Upper lobe of left lung (tissue), 6 donors: ENCODE measurements around the gene ING3. TPM values are rescaled to one million over a fixed set of nuclear protein-coding genes. Genes with fewer than 3 reads are reported as not detected.

ENCODE experiments used
- ATAC-seq, 2 donors: fragments of 200-7000 bp; cut with Tn5 transposase; one replicate each; pipeline ENCODE4 v1.9.1; 2022; ENCODE audit warnings: mild to moderate bottlenecking in 2 of 2, moderate library complexity in 2 of 2; ENCODE audit not compliant: low FRiP score in 2 of 2
- DNase-seq, 2 donors: peaks; one replicate each; pipeline ENCODE4 v3.0.0-alpha.2; 2019 to 2020
- H3K27ac ChIP-seq, 4 donors: fragments of 200-600 bp; sonication (generic); one replicate each; pipeline ENCODE4 v1.5.1; 2016 to 2019
- H3K27me3 ChIP-seq, 4 donors: fragments of 200-600 bp; sonication (generic); one replicate each; pipeline ENCODE4 v1.5.1; 2017 to 2019
- H3K36me3 ChIP-seq, 4 donors: fragments of 200-600 bp; sonication (generic); one replicate each; pipeline ENCODE4 v1.5.1; 2016 to 2019
- H3K4me1 ChIP-seq, 4 donors: fragments of 200-600 bp; sonication (generic); one replicate each; pipeline ENCODE4 v1.5.1; 2018 to 2019
- H3K4me3 ChIP-seq, 4 donors: fragments of 200-600 bp; sonication (generic); one replicate each; pipeline ENCODE4 v1.5.1; 2017 to 2019; ENCODE audit warnings: mild to moderate bottlenecking in 2 of 4, moderate library complexity in 1 of 4
- H3K9me3 ChIP-seq, 4 donors: fragments of 200-600 bp; sonication (generic); one replicate each; pipeline ENCODE4 v1.5.1; 2018 to 2019
- EP300 ChIP-seq, 4 donors: sonication (generic); formaldehyde crosslinking; IDR thresholded peaks; one replicate each; pipeline ENCODE4 v1.5.1; 2017; ENCODE audit warnings: antibody characterized with exemption in 4 of 4, control low read depth in 2 of 4
- POLR2A ChIP-seq, 4 donors: fragments of 450-650 bp; IDR thresholded peaks; one replicate each; pipeline ENCODE4 v1.5.1; 2016 to 2017; ENCODE audit warnings: antibody characterized with exemption in 4 of 4, mild to moderate bottlenecking in 2 of 4
- POLR2AphosphoS5 ChIP-seq, 2 donors: sonication (generic); formaldehyde crosslinking; IDR thresholded peaks; one replicate each; pipeline ENCODE4 v1.5.1; 2017; ENCODE audit warnings: antibody characterized with exemption in 2 of 2
- WGBS, 2 donors: methylation state at CpG; one replicate each; pipeline ENCODE4 v1.1.5; 2017 to 2018; 5-methylcytosine and 5-hydroxymethylcytosine counted together
- total RNA-seq, 6 donors: library from RNA; depleted of rRNA in 4 of 6; stranded (reverse); fragments of >200 nt in 4 of 6; gene quantifications; one replicate each; pipeline versions ENCODE4 v1.1.0 to v1.2.1, GENCODE V29; 2016 to 2021
- TF ChIP-seq, protein P1 (sequence below), 6 experiments: fragments of 450-650 bp in 4 of 6; fragments of 200-600 bp in 2 of 6; sonication (generic) in 2 of 6; IDR thresholded peaks; one replicate each; pipeline ENCODE4 v1.5.1; 2016 to 2019; ENCODE audit warnings: antibody characterized with exemption in 6 of 6
- donor health status: DM: no; HTN: no; CAD: no; lungs with moderate emphysema.
- donor health status: DM: no; HTN: yes; CAD: no; lungs with severe emphysema.

Gene ING3
- total RNA-seq, 6 donors from 2014 or later = 6.3 to 28.8 (median 15.3) TPM

DNA sequence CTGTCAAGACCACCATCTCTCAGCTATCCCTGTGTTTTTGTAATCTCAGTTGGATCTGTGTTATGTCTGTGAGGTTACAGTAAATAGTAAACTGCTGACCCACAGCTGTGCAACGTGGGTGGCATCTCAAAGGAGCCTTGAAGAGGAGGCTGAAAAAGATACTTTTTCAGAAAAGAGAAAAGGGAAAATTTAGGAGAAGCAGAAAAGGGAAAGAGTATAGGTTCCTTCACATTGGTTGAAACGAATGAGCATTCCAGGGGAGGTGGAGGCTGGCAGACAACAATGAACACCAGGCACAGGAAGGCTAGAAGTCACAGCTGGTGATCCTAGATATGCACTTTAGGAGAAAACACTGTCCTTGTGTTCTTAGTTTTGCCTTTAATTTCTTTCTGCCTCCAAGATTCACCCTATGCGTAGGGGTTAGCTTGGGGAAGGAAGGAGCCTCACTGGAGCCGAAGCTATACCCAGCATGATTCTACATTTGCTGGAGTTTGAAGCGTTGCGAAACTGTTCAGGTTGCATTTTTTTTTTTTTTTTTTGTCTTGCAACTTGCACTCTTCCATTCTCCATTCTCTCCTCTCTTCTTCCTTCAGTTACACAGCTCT is 56.2 kb downstream of the ING3 start:
- ATAC-seq (no peak), DNase-seq (no peak)
- no peak for TF ChIP-seq POLR2AphosphoS5 (IDR thresholded peaks at IDR 0.05)
- TF ChIP-seq EP300 (IDR thresholded peaks at IDR 0.05) = no peak
- no peak for TF ChIP-seq POLR2A (IDR thresholded peaks at IDR 0.05)
- TF ChIP-seq, protein P1, sequence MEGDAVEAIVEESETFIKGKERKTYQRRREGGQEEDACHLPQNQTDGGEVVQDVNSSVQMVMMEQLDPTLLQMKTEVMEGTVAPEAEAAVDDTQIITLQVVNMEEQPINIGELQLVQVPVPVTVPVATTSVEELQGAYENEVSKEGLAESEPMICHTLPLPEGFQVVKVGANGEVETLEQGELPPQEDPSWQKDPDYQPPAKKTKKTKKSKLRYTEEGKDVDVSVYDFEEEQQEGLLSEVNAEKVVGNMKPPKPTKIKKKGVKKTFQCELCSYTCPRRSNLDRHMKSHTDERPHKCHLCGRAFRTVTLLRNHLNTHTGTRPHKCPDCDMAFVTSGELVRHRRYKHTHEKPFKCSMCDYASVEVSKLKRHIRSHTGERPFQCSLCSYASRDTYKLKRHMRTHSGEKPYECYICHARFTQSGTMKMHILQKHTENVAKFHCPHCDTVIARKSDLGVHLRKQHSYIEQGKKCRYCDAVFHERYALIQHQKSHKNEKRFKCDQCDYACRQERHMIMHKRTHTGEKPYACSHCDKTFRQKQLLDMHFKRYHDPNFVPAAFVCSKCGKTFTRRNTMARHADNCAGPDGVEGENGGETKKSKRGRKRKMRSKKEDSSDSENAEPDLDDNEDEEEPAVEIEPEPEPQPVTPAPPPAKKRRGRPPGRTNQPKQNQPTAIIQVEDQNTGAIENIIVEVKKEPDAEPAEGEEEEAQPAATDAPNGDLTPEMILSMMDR (IDR thresholded peaks at IDR 0.05) = no peak
- Histone ChIP-seq H3K4me1 (peaks cover 0 to 13% (median 8%) of the 10 kb centered on the region in 4 donors), H3K36me3 (no peaks in the 10 kb centered on the region), H3K9me3 (no peaks in the 10 kb centered on the region), H3K27me3 (no peaks in the 10 kb centered on the region), H3K27ac (no peak overlapping the region), H3K4me3 (no peak overlapping the region)
- WGBS, 2 donors = 60 to 63% methylated on average over 6 of the region's 6 CpGs

DNA sequence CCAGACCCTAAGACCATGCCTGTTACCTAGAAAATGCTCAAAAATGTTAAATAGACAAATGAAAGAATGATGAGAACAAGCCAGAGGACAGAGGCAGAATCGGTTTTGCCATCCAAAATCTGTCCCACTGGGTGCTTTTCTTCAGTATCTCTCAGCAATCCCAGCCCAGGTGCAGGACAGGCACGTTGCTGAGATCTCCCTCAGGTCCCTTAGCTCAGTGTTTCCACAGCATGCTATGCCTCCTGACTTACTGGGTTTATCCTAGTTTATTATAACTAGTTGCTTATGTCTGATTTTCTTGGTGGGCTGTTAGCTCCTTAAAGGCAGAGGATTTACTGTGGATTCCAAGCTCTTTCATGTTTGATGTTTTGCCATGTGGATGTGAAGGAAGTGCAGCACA is 58.2 kb downstream of the ING3 start:
- DNase-seq = no peak
- H3K27ac ChIP-seq = no peak overlapping the region
- H3K9me3 ChIP-seq = no peaks in the 10 kb centered on the region
- H3K4me1 ChIP-seq = peaks cover 0 to 21% (median 8%) of the 10 kb centered on the region in 4 donors
- H3K36me3 ChIP-seq = no peaks in the 10 kb centered on the region
- ATAC-seq = no peak
- TF ChIP-seq, protein P1 (IDR thresholded peaks at IDR 0.05) = no peak
- TF ChIP-seq EP300 (IDR thresholded peaks at IDR 0.05) (no peak), POLR2A (IDR thresholded peaks at IDR 0.05) (no peak), POLR2AphosphoS5 (IDR thresholded peaks at IDR 0.05) (no peak)
- H3K4me3 ChIP-seq = no peak overlapping the region
- 80 to 93% methylated on average over 2 of the region's 2 CpGs for WGBS, 2 donors
- H3K27me3 ChIP-seq = no peaks in the 10 kb centered on the region

DNA sequence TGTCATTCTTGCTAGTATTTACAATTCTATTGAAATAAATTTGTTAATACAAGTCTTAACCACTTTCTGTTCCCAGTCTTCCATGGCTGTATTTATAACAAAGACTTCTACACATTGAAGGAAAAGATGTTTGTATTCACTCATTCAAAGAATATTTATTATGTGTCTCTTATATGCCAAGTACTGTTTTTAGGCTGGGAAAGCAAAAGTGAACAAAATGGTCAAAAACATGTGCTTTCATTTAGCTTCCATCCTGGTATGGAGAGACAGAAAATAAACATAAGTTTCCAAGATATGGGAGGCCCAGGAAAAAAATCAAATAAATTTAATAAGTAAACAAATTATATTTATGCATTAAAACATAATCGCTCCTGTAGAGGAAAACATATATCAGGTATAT is 60.8 kb downstream of the ING3 start:
- 85 to 94% methylated on average over 1 of the region's 1 CpG for WGBS, 2 donors
- no peaks in the 10 kb centered on the region for H3K27me3 ChIP-seq
- no peak for ATAC-seq
- H3K4me3 ChIP-seq = no peak overlapping the region
- DNase-seq = no peak
- peaks cover 0 to 15% (median 7%) of the 10 kb centered on the region in 4 donors for H3K4me1 ChIP-seq
- H3K27ac ChIP-seq = no peak overlapping the region
- TF ChIP-seq, protein P1 (IDR thresholded peaks at IDR 0.05) = no peak
- TF ChIP-seq EP300 (IDR thresholded peaks at IDR 0.05) (no peak), POLR2AphosphoS5 (IDR thresholded peaks at IDR 0.05) (no peak), POLR2A (IDR thresholded peaks at IDR 0.05) (no peak)
- H3K9me3 ChIP-seq = no peaks in the 10 kb centered on the region
- H3K36me3 ChIP-seq = peaks cover 0 to 5% (median 0%) of the 10 kb centered on the region in 4 donors

DNA sequence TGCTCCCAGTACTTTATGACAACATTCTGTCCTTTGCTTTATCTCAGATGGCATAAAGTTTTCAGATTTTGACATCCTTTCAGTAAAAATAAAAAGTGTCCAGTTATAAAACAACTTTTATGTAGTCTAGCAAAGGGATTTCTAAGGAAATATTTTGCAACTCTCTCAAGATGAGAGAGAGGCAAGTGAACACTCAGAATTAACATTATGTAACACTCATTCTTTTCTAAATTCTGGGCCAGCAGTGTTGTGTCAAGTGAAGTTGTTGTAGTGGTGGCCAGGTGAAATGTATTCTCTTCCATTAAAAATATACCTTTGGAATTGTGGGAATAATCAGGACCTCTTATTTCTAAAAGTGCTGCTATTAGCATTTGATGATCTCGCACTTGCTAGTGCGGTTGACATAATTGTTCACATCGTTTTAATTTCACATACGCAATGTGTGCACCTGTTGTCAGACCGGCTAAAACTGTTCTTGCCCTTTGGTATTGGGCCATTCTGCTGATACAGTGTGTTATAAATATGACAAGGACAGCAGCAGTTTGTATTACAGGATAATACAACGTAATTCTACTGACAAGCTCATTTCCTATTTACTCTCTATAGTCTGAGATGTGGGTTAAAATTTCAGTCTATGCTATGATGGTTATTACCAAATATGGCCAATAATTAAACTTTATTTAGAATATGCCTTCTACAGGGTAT is 61.7 kb downstream of the ING3 start:
- Histone ChIP-seq H3K4me3 (no peak overlapping the region), H3K36me3 (peaks cover 0 to 5% (median 0%) of the 10 kb centered on the region in 4 donors), H3K27ac (no peak overlapping the region), H3K9me3 (no peaks in the 10 kb centered on the region), H3K4me1 (peaks cover 0 to 8% (median 2%) of the 10 kb centered on the region in 4 donors), H3K27me3 (no peaks in the 10 kb centered on the region)
- TF ChIP-seq EP300 (IDR thresholded peaks at IDR 0.05) (no peak), POLR2AphosphoS5 (IDR thresholded peaks at IDR 0.05) (no peak), POLR2A (IDR thresholded peaks at IDR 0.05) (no peak)
- TF ChIP-seq, protein P1 (IDR thresholded peaks at IDR 0.05) = no peak
- 66 to 84% methylated on average over 6 of the region's 6 CpGs for WGBS, 2 donors
- DNase-seq = no peak
- ATAC-seq = no peak
